LHCN-M2 (cell line): ENCODE results near the gene RAD51B. TPM values are rescaled to one million over a fixed set of nuclear protein-coding genes. Genes with fewer than 3 reads are reported as not detected.

Experiments
- DNase-seq: peaks from one replicate; pipeline ENCODE4 v3.0.0-alpha.2; 2012; ENCODE audit warnings: low read depth
- total RNA-seq: library from RNA; depleted of rRNA; stranded (reverse); fragments of >200 nt; gene quantifications from 2 replicates; pipeline ENCODE4 v1.2.3, GENCODE V29; 2014

Gene RAD51B
- total RNA-seq, 1 experiment from 2014 or later: 14.5 TPM

DNA sequence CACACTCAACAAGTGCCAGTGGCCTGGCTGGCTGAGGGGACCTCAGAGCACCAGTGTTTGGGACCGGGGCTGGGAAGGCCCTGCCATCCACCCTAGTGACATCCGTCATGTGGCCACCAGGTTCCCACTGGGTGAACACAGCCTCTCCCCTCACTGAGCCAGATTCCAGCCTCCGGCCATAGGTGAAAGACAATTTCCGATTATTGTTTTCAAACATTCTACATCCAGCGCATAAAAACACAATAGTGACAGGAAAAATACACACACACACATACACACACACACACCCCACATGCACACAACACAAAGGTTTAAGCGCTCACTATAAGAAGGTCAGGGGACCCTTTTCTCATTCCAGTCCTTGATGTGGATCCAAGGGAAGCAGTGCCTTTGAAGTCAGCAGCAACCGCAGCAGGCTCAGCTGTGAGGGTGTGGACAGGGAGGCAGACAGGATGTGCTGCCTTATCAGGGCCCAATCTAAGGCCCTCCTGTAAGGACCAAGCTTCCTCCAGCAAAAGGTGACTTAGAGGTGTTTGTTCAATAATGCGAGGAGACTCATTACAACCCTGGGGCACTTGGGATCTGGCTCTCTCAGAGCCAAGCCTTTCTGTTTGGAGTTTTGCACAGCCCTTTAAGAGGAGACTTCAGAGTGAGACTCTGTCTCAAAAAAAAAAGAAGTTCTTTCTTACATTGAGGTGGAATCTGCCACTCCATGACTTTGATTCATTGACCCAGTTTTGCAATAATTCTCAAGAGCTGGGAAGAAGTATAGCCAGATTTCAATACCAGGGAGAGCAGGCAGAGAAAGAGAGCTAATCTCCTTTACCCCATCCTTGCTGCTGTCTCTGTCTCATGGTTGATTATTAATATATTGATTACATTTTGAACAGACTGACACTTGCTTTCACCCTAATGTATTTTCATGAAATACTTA lies 745.5 kb downstream of the RAD51B start:
- DNase-seq: peak; percentile 47

DNA sequence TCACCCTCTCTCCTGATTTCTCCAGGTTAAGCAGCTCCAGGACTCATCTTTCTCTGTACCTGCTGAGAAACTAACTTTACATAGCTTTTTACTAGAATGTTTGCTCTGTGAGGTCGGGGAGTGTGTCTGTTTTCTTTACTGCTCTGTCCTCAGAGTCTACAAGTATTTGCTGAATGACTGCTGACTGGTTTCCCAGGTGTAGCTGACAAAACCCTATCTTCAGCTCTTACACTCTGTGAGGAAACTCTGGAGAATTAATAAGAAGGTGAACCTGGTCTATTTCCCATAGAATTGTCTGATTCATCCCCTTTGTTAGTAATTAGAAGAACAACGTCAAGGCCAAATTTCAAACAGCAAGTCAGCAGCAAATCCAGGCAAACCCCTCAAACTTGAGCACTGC lies 746.5 kb downstream of the RAD51B start:
- DNase-seq: no peak

- no peak for DNase-seq
These were observed 749.6 kb downstream of the RAD51B start for GRCh38 chr14:68568907-68569897.

- DNase-seq: no peak
These were observed 750.4 kb downstream of the RAD51B start for GRCh38 chr14:68569970-68570409.

DNA sequence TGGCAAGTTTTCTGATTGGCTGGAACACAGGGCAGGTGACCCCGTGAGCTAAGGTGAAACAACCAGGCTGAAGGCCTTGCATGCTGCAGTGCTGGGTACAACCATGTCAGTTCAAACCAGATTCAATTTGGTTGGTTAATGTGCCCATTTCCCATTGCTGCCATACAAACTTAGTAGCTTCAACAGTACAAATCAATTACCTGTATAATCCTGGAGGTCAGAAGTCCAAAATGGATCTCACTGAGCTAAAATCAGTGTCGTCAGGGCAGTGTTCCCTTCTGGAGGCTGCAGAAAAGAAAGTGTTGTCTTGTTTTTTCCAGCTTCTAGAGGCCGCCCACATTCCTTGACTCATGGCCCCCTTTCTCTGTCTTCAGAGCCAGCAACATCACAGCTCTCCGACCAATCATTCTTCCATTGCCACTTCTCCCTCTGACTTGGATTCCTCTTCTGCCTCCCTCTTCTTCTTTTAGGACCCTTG lies 751.6 kb downstream of the RAD51B start:
- no peak for DNase-seq

DNA sequence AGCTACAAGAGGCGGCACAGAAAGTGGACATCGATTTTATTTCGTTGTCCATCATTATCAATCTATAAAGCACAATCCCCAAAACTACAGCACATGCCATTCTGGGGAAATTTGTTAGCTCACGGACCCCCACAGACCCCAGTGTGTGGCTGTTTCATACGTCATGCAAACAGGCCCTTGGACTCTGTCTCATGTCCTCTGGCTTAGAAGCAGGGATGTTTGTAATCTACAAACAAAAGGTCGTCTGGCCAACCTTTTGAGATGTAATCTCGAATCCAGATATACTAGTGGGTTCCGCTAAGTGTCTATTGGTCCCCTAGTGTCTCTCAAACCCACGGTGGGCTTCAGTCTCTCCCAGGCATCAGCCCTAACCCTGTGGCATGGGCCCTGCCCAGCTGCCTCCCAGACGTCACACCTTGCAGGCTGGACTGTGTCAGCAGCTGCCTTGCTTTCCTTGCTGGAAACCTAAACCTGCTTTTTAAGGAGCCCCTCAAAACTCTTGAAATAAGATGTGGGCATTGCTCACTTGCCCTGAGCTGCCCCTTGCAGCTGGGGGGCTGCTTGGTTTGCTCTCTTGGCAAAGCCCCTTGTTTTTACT lies 752.4 kb downstream of the RAD51B start:
- DNase-seq: no peak

DNA sequence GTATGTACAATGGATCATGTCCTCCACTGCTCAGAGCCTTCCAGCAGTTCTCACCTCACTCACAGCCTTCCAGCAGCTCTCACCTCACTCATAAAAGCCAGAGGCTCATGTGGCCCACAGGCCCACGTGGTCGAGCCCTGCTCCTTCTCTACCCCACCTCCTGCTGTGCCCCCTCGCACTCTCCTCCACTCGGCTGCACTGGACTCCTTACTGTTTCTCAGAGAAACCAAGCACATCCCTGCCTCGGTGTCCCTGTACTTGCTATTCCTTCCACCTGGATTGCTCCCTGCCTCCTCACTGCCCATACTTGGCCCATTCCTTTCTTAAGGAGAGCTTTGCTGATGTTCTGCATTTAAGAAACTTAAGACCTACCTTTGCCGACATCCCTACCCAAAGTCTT lies 753.5 kb downstream of the RAD51B start:
- no peak for DNase-seq

DNA sequence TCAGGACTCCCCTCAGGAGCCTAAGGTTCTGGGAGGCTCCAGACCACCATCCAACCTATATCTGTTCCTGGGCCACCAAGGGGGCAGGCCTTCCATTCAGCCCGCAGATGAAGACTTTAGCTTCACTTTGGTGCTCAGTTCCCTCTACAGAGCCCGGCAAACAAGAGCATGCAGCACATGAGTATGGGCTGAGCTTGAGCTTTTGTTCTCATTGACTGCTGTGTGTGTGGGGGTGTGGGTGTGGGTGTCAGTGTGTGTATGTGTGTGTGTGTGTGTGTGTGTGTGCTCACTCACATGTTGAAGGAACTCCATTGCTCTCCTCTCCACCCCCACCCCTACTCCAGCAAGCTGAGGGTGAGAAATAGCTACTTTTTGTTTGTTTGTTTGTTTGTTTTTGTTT lies 754.1 kb downstream of the RAD51B start:
- no peak for DNase-seq

DNA sequence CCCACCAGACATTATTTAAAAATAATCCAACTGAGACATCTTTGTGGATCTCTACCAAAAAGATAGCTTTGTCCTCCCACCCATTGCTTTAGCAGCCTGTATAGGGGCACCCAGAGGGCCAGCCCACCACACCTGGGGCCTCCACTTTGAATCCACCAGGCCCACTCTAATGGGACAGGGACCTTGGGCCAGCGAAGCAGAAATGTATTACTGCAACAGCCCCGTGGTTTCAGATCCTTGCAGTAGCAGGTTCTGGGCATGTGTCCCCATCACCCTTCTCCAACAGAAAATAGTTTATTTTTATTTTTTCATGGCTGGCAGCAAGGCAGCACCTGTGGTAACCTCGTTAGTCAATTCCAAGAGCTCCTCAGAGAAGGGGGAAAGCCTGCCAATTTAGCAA lies 754.9 kb downstream of the RAD51B start:
- no peak for DNase-seq

DNA sequence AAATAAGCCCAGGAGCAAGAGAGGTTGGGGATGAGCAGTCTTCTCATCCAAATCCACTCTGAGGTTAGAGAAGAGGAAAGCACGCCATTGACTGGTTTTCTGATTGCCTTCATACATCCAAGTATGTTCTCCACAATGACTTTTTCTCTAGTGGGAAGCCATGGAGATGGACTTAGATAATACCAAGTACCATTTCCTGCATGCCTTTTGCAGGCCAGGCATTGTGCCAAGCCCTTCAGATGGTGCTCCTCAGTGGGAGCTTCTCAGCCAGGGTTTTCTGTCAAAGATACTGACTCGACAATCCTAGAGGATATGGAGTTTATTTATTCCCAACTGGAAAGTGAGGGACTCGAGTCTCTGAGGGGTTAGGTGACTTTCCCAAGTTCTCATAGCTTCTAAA lies 755.3 kb downstream of the RAD51B start:
- DNase-seq: peak; percentile 45

GRCh38 chr14:68575426-68575825 lies 755.8 kb downstream of the RAD51B start:
- DNase-seq: no peak

- peak; percentile 65 for DNase-seq
These were observed 756.5 kb downstream of the RAD51B start for GRCh38 chr14:68576031-68576430.

- peak; percentile 95 for DNase-seq
These were observed 757.1 kb downstream of the RAD51B start for GRCh38 chr14:68576496-68577244.

GRCh38 chr14:68577802-68578541 lies 758.4 kb downstream of the RAD51B start:
- DNase-seq: peak; percentile 98

GRCh38 chr14:68578597-68578996 lies 759.0 kb downstream of the RAD51B start:
- no peak for DNase-seq

- DNase-seq: peak; percentile 31
These were observed 760.6 kb downstream of the RAD51B start for GRCh38 chr14:68580096-68580645.

DNA sequence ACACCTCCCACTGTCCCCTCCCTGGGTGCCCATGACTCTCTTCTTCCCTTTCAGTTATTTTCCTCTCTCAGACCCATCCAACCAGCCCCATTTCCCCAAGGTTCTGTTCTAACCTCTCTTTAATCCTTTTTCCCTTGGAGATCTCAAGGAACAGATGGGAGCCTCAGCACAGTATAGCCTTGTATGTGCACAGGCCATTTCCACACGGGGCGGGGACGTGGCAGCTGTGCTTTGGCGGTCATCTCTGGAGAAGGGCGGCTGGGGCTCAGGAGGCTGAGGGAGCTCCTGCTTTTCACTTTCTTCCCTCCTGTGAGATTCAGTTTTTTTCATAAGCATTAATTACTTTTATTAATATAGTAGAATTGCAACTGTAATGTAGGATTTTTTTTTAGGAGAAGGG lies 761.1 kb downstream of the RAD51B start:
- DNase-seq: peak; percentile 88

GRCh38 chr14:68583548-68584280 lies 764.1 kb downstream of the RAD51B start:
- no peak for DNase-seq

- DNase-seq: no peak
These were observed 765.2 kb downstream of the RAD51B start for GRCh38 chr14:68584786-68585185.
